ENCODE data around the gene GSG1L.

- no peak for TF ChIP-seq POLR2AphosphoS5 (IDR thresholded peaks at IDR 0.05; ENCODE audit: low read depth, low read length)
- TF ChIP-seq POLR2A (IDR thresholded peaks at IDR 0.05; ENCODE audit: low read depth, low read length): no peak
- TF ChIP-seq TAF1 (IDR thresholded peaks at IDR 0.05; ENCODE audit: low read depth, low read length): no peak
- no peak for TF ChIP-seq PAX5 (IDR thresholded peaks at IDR 0.05; ENCODE audit: insufficient read depth, low read length, severe bottlenecking)
- no peak for TF ChIP-seq SPI1 (IDR thresholded peaks at IDR 0.05; ENCODE audit: low read depth, low read length)
Observed at GRCh38 chr16:27766236-27766925, 297.1 kb downstream of the GSG1L start.
